Nephron (organoid): ENCODE results near the gene MYO18A.
"Not testable (repeated sequence)": the region's sequence is repeated elsewhere in the genome, so short reads cannot be mapped to it uniquely, and the experiment has no call there.

ENCODE experiments used
- H3K27ac Mint-ChIP-seq, 3 experiments: 2 replicates each; pipeline ENCODE4 v1.8.0; 2020; ENCODE audit warnings: mixed read lengths in 3 of 3, mild to moderate bottlenecking in 2 of 3, moderate library complexity in 1 of 3
- H3K27me3 Mint-ChIP-seq: 2 replicates; pipeline ENCODE4 v1.8.0; 2021; ENCODE audit warnings: low read depth, mild to moderate bottlenecking, moderate library complexity, mixed read lengths
- H3K36me3 Mint-ChIP-seq: 2 replicates; pipeline ENCODE4 v1.8.0; 2020; ENCODE audit warnings: low read depth, mixed read lengths
- H3K4me1 Mint-ChIP-seq: 2 replicates; pipeline ENCODE4 v1.8.0; 2020; ENCODE audit warnings: mixed read lengths
- H3K4me3 Mint-ChIP-seq, 3 experiments: 2 replicates each; pipeline ENCODE4 v1.8.0; 2020; ENCODE audit warnings: mild to moderate bottlenecking in 3 of 3, mixed read lengths in 3 of 3, moderate library complexity in 2 of 3
- H3K9me3 Mint-ChIP-seq: 2 replicates; pipeline ENCODE4 v1.8.0; 2020; ENCODE audit warnings: mixed read lengths
- TF ChIP-seq, protein P1 (sequence below), 3 experiments: fragments of 200-600 bp; sonication (generic); IDR thresholded peaks; one replicate each; pipeline ENCODE4 v1.5.0; 2021; ENCODE audit warnings: antibody characterized with exemption in 3 of 3; ENCODE audit not compliant: unreplicated experiment in 3 of 3

Gene MYO18A

DNA sequence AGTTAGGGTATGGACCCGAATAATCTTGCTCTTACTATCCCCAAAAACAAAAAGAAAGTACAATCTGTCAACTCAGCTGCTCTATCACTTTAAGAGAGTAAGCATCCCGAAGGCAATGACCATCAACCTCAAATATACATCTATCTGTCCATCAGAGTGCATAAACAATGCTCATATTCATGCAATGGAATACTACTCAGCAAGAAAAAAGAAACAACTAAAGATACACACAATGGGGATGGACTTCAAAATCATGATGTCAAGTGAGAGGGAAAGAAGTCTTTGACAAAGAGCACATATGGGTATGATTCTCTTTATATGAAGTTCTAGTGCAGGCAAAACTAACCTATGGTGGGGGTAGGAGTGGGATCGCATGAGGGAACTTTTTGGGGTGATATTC is 9.5 kb downstream of the MYO18A start:
- Mint-ChIP-seq H3K4me3 (no peak overlapping the region), H3K27ac (no peak overlapping the region), H3K9me3 (no peaks in the 10 kb centered on the region), H3K36me3 (peaks cover 20% of the 10 kb centered on the region), H3K4me1 (peaks cover 29% of the 10 kb centered on the region), H3K27me3 (no peaks in the 10 kb centered on the region)
- TF ChIP-seq, protein P1, sequence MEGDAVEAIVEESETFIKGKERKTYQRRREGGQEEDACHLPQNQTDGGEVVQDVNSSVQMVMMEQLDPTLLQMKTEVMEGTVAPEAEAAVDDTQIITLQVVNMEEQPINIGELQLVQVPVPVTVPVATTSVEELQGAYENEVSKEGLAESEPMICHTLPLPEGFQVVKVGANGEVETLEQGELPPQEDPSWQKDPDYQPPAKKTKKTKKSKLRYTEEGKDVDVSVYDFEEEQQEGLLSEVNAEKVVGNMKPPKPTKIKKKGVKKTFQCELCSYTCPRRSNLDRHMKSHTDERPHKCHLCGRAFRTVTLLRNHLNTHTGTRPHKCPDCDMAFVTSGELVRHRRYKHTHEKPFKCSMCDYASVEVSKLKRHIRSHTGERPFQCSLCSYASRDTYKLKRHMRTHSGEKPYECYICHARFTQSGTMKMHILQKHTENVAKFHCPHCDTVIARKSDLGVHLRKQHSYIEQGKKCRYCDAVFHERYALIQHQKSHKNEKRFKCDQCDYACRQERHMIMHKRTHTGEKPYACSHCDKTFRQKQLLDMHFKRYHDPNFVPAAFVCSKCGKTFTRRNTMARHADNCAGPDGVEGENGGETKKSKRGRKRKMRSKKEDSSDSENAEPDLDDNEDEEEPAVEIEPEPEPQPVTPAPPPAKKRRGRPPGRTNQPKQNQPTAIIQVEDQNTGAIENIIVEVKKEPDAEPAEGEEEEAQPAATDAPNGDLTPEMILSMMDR (IDR thresholded peaks at IDR 0.05; ENCODE audit: unreplicated experiment in 3 of 3): no peak

- Mint-ChIP-seq H3K9me3 (no peaks in the 10 kb centered on the region), H3K36me3 (peaks cover 25% of the 10 kb centered on the region), H3K27ac (no peak overlapping the region), H3K4me3 (no peak overlapping the region), H3K4me1 (peaks cover 32% of the 10 kb centered on the region), H3K27me3 (no peaks in the 10 kb centered on the region)
- TF ChIP-seq, protein P1 (IDR thresholded peaks at IDR 0.05; ENCODE audit: unreplicated experiment in 3 of 3): no peak
Observed at GRCh38 chr17:29169806-29170591, 10.2 kb downstream of the MYO18A start.

DNA sequence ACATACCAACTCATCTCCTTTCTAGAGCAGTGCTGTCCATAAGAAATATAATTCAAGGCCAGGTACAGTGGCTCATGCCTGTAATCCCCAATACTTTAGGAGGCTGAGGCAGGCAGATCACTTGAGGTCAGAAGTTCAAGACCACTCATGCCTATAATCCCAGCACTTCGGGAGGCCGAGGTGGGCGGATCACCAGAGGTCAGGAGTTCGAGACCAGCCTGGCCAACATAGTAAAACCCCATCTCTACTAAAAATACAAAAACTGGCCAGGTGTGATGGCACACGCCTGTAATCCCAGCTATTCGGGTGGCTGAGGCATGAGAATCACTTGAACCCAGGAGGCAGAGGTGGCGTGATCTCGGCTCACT is 11.5 kb downstream of the MYO18A start:
- Mint-ChIP-seq H3K36me3 (peaks cover 32% of the 10 kb centered on the region), H3K27ac (peak overlapping the region in 1 of 3 experiments; percentile 1), H3K4me1 (peaks cover 41% of the 10 kb centered on the region)
- H3K27me3 Mint-ChIP-seq, H3K9me3 Mint-ChIP-seq, H3K4me3 Mint-ChIP-seq: not testable (repeated sequence)

DNA sequence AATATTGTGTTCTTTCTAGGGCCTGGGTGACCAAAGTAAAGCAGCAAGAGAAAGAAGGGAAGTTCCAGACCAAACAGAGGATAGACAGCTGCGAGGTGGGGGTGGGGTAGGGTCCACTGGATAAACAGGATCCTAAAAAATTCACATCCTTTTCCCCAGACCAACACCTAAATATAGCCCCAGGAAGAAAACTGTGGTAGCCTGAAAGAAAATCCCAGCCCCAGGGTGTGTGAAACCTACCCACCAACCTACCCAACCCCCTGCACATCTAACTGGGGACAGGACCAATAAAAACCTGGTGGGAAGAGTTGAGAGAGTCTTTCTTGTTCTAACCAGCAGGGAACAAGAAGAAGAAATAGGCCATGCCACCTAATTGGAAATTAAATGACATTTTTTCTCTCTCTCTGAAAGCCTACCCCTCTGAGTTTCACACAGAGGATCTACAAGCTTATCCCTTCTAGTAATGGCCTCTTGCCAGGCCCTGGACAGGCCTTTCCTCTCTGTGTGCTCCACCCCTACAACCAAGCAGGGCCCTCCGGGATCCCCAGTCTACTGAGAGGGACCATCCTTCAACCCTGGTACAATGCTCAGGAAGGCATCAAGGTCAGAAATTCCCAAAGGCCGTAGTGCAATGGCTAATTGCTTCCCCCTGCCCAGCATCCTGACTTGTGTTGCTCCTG is 12.0 kb downstream of the MYO18A start:
- Mint-ChIP-seq H3K27ac (peak overlapping the region; percentile 1 to 48 (median 32)), H3K4me1 (peaks cover 44% of the 10 kb centered on the region), H3K27me3 (no peaks in the 10 kb centered on the region), H3K9me3 (no peaks in the 10 kb centered on the region), H3K4me3 (no peak overlapping the region), H3K36me3 (peaks cover 32% of the 10 kb centered on the region)
- TF ChIP-seq, protein P1 (IDR thresholded peaks at IDR 0.05; ENCODE audit: unreplicated experiment in 3 of 3): no peak

- Mint-ChIP-seq H3K9me3 (no peaks in the 10 kb centered on the region), H3K27me3 (no peaks in the 10 kb centered on the region), H3K36me3 (peaks cover 29% of the 10 kb centered on the region), H3K4me3 (no peak overlapping the region), H3K27ac (peak overlapping the region; percentile 1 to 48 (median 32)), H3K4me1 (peaks cover 49% of the 10 kb centered on the region)
- TF ChIP-seq, protein P1 (IDR thresholded peaks at IDR 0.05; ENCODE audit: unreplicated experiment in 3 of 3): no peak
Observed at GRCh38 chr17:29167393-29168078, 12.7 kb downstream of the MYO18A start.

GRCh38 chr17:29166507-29166887 is 13.7 kb downstream of the MYO18A start:
- H3K4me3 Mint-ChIP-seq: no peak overlapping the region
- H3K27me3 Mint-ChIP-seq: no peaks in the 10 kb centered on the region
- peaks cover 58% of the 10 kb centered on the region for H3K4me1 Mint-ChIP-seq
- TF ChIP-seq, protein P1 (IDR thresholded peaks at IDR 0.05; ENCODE audit: unreplicated experiment in 3 of 3): no peak
- H3K9me3 Mint-ChIP-seq: no peaks in the 10 kb centered on the region
- no peak overlapping the region for H3K27ac Mint-ChIP-seq
- peaks cover 27% of the 10 kb centered on the region for H3K36me3 Mint-ChIP-seq
